Right lung (tissue), 5 donors: Measurements from ENCODE around the gene YTHDC1. TPM values are rescaled to one million over a fixed set of nuclear protein-coding genes. Genes with fewer than 3 reads are reported as not detected.
"Not testable (repeated sequence)": the region's sequence is repeated elsewhere in the genome, so short reads cannot be mapped to it uniquely, and the experiment has no call there.

Experiments used
- DNase-seq, 2 donors: peaks; one replicate each; pipeline ENCODE4 v3.0.0-alpha.2; 2013
- polyA plus RNA-seq, 5 donors: library from polyadenylated mRNA; unstranded; fragments of 120-200 nt; gene quantifications; one replicate each; pipeline versions ENCODE4 v1.2.1 to v1.2.3, GENCODE V29; 2013; ENCODE audit warnings: inconsistent platforms in 1 of 5, low replicate concordance in 1 of 5; ENCODE audit not compliant: insufficient read length in 5 of 5, insufficient read depth in 1 of 5

The YTHDC1 gene
- polyA plus RNA-seq, 5 donors = 125 to 235 (median 205) TPM

- DNase-seq = no peak
Observed at GRCh38 chr4:68299492-68300457, 50.1 kb downstream of the YTHDC1 start.

GRCh38 chr4:68297137-68297536 is 52.8 kb downstream of the YTHDC1 start:
- DNase-seq = no peak

- DNase-seq = no peak
Observed at GRCh38 chr4:68291256-68291655, 58.6 kb downstream of the YTHDC1 start.

- DNase-seq = no peak
Observed at GRCh38 chr4:68288393-68288740, 61.5 kb downstream of the YTHDC1 start.

- no peak for DNase-seq
Observed at GRCh38 chr4:68287704-68288392, 62.0 kb downstream of the YTHDC1 start.

GRCh38 chr4:68283714-68284113 is 66.2 kb downstream of the YTHDC1 start:
- DNase-seq = no peak

GRCh38 chr4:68283095-68283494 is 66.8 kb downstream of the YTHDC1 start:
- DNase-seq = no peak

GRCh38 chr4:68281796-68282740 is 67.8 kb downstream of the YTHDC1 start:
- DNase-seq = not testable (repeated sequence)

- no peak for DNase-seq
Observed at GRCh38 chr4:68278029-68278428, 71.9 kb downstream of the YTHDC1 start.

GRCh38 chr4:68277627-68278026 is 72.3 kb downstream of the YTHDC1 start:
- DNase-seq = no peak

- DNase-seq = no peak
Observed at GRCh38 chr4:68272860-68273259, 77.0 kb downstream of the YTHDC1 start.

- no peak for DNase-seq
Observed at GRCh38 chr4:68272380-68272779, 77.5 kb downstream of the YTHDC1 start.

- peak; percentile 49 to 51 for DNase-seq
Observed at GRCh38 chr4:68271851-68272357, 78.0 kb downstream of the YTHDC1 start.

GRCh38 chr4:68267433-68267944 is 82.4 kb downstream of the YTHDC1 start:
- DNase-seq = no peak

GRCh38 chr4:68264875-68265565 is 84.9 kb downstream of the YTHDC1 start:
- DNase-seq = no peak

Other genes with a start within 250 kb of the YTHDC1 start
- under 1 TPM in 2 of 5 donors, not detected in 3; 0.05 to 0.08 TPM for gene TMPRSS11F, start 220.2 kb downstream of the YTHDC1 start, polyA plus RNA-seq
- gene TMPRSS11B, start 104.4 kb downstream of the YTHDC1 start, polyA plus RNA-seq = under 1 TPM in 4 of 5 donors, not detected in 1; 0.04 to 0.22 (median 0.13) TPM
- gene TMPRSS11E, start 97.4 kb upstream of the YTHDC1 start, polyA plus RNA-seq = under 1 TPM; 0.19 to 0.34 (median 0.30) TPM
- 1 to 10 TPM in 2 of 5 donors, under 1 TPM in 2, not detected in 1; 0.32 to 2.9 (median 1.2) TPM for gene UGT2B17, start 226.2 kb upstream of the YTHDC1 start, polyA plus RNA-seq